Common myeloid progenitor, CD34-positive (primary cell): ENCODE measurements around the gene ZFX. TPM values are rescaled to one million over a fixed set of nuclear protein-coding genes. Genes with fewer than 3 reads are reported as not detected.

Experiments used
- CTCF ChIA-PET: fragments of 350-600 bp; sonication (Branson Sonifier 250); formaldehyde crosslinking; loops from one replicate; lab custom pipeline; 2021; ENCODE audit warnings: antibody characterized with exemption; lab: Charles Lee
- POLR2A ChIA-PET: fragments of 350-600 bp; sonication (Branson Sonifier 250); formaldehyde crosslinking; loops from one replicate; lab custom pipeline; 2021; ENCODE audit warnings: antibody characterized with exemption; lab: Charles Lee
- DNase-seq, 3 donors: peaks; one replicate each; pipeline versions ENCODE4 v3.0.0 to v3.0.0-alpha.2; 2013
- H3K27ac ChIP-seq, 2 experiments: 1 replicate in 1 of 2; 2 replicates in 1 of 2; pipeline ENCODE4 v1.7.0; 2013; ENCODE audit warnings: inconsistent platforms in 2 of 2, low read length in 2 of 2, mild to moderate bottlenecking in 2 of 2, low read depth in 1 of 2, moderate library complexity in 1 of 2; ENCODE audit not compliant: severe bottlenecking in 2 of 2, insufficient read depth in 1 of 2, poor library complexity in 1 of 2
- H3K27me3 ChIP-seq, 5 experiments: replicated peaks in 2 of 5; 1 replicate in 3 of 5; 2 replicates in 2 of 5; pipeline versions ENCODE4 v1.6.1 to v1.7.0; 2013; ENCODE audit warnings: low read length in 4 of 5, mild to moderate bottlenecking in 2 of 5, moderate library complexity in 2 of 5, inconsistent platforms in 1 of 5; ENCODE audit not compliant: insufficient read depth in 5 of 5, control insufficient read depth in 4 of 5
- H3K36me3 ChIP-seq, 4 experiments: 1 replicate in 2 of 4; 2 replicates in 2 of 4; pipeline versions ENCODE4 v1.6.1 to v1.7.0; 2013; ENCODE audit warnings: low read length in 3 of 4, control low read depth in 1 of 4, mild to moderate bottlenecking in 1 of 4; ENCODE audit not compliant: control insufficient read depth in 4 of 4, insufficient read depth in 4 of 4
- H3K4me1 ChIP-seq, 4 experiments: 1 replicate in 3 of 4; 2 replicates in 1 of 4; pipeline versions ENCODE4 v1.6.1 to v1.7.1; 2013; ENCODE audit warnings: low read length in 3 of 4, mild to moderate bottlenecking in 3 of 4, control low read depth in 1 of 4, inconsistent platforms in 1 of 4, moderate library complexity in 1 of 4; ENCODE audit not compliant: control insufficient read depth in 4 of 4, insufficient read depth in 4 of 4; ENCODE audit errors: control extremely low read depth in 1 of 4
- H3K4me3 ChIP-seq, 7 experiments: 1 replicate in 4 of 7; 2 replicates in 3 of 7; pipeline versions ENCODE4 v1.5.1 to v1.7.0; 2013; ENCODE audit warnings: mild to moderate bottlenecking in 7 of 7, low read length in 6 of 7, moderate library complexity in 6 of 7, inconsistent platforms in 2 of 7, low read depth in 2 of 7, control low read depth in 1 of 7; ENCODE audit not compliant: insufficient read depth in 4 of 7, control insufficient read depth in 1 of 7; ENCODE audit errors: extremely low read depth in 1 of 7
- H3K9me3 ChIP-seq, 5 experiments: 1 replicate in 4 of 5; 2 replicates in 1 of 5; pipeline versions ENCODE4 v1.6.1 to v1.7.1; 2013; ENCODE audit warnings: low read length in 4 of 5, mild to moderate bottlenecking in 2 of 5, inconsistent platforms in 1 of 5, low read depth in 1 of 5, moderate library complexity in 1 of 5; ENCODE audit not compliant: control insufficient read depth in 4 of 5, insufficient read depth in 2 of 5; ENCODE audit errors: control extremely low read depth in 1 of 5
- WGBS: methylation state at CpG from one replicate; pipeline ENCODE4 v1.1.5; 2013; ENCODE audit not compliant: insufficient coverage; 5-methylcytosine and 5-hydroxymethylcytosine counted together
- polyA plus RNA-seq: library from polyadenylated mRNA; unstranded; fragments of 120-200 nt; gene quantifications from one replicate; pipeline ENCODE4 v1.2.1, GENCODE V29; 2013

ZFX gene
- 26.8 TPM for polyA plus RNA-seq

- DNase-seq, result peak; percentile 39 to 79 (median 71)
- H3K27ac ChIP-seq, result peak within 1 kb of the TSS; percentile 96 to 98
- peak within 1 kb of the TSS; percentile 43 to 96 (median 86) for H3K4me3 ChIP-seq
- under 1% methylated on average over 63 of the region's 104 CpGs for WGBS
- CTCF ChIA-PET, result no interaction called here
- H3K4me1 ChIP-seq, result peaks cover 15 to 59% (median 49%) of the 10 kb centered on the region in 4 experiments
- POLR2A ChIA-PET, result no interaction called here
- no peaks in the 10 kb centered on the region for H3K27me3 ChIP-seq
- no peaks in the 10 kb centered on the region for H3K9me3 ChIP-seq
- H3K36me3 ChIP-seq, result peaks cover 0 to 19% (median 2%) of the 10 kb centered on the region in 4 experiments
Measured at GRCh38 chrX:24149351-24150050, at the start of gene ZFX. ZFX (plus strand) TSS chrX:24149729; CDS start chrX:24172743, 23,014 bp downstream.

DNA sequence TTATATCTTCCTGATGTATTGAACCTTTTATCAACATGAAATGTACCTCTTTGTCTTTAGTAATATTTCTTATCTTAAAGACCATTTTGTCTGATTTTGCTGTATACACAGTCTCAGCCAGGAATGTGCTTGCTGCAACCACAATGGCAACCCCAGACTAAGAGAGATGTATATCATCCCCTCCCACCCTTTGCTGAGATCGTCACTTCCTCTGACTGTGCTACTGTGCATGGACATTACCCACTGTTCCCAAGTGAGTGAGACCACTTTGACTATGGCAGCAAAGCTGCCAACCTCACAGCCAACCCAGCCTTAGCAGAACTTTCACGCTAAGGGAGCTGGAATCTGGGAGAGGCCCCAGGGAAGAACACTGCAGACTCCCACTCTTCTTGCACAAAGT lies 48.8 kb upstream of the ZFX start:
- Histone ChIP-seq H3K27ac (no peak overlapping the region), H3K27me3 (peaks cover 0 to 10% (median 0%) of the 10 kb centered on the region in 5 experiments), H3K4me3 (no peak overlapping the region), H3K9me3 (no peaks in the 10 kb centered on the region), H3K4me1 (no peaks in the 10 kb centered on the region), H3K36me3 (no peaks in the 10 kb centered on the region)
- WGBS, result 64% methylated on average over 2 of the region's 2 CpGs
- ChIA-PET CTCF (no interaction called here), POLR2A (no interaction called here)
- peak in 2 of 3 donors; percentile 17 to 36 for DNase-seq

GRCh38 chrX:24110069-24110468 lies 39.5 kb upstream of the ZFX start:
- peaks cover 0 to 6% (median 0%) of the 10 kb centered on the region in 5 experiments for H3K27me3 ChIP-seq
- 100% methylated on average over 1 of the region's 2 CpGs for WGBS
- H3K4me3 ChIP-seq, result no peak overlapping the region
- no peaks in the 10 kb centered on the region for H3K9me3 ChIP-seq
- DNase-seq, result no peak
- no peak overlapping the region for H3K27ac ChIP-seq
- no peaks in the 10 kb centered on the region for H3K36me3 ChIP-seq
- ChIA-PET POLR2A (no interaction called here), CTCF (no interaction called here)
- no peaks in the 10 kb centered on the region for H3K4me1 ChIP-seq

GRCh38 chrX:24113181-24113580 lies 36.3 kb upstream of the ZFX start:
- Histone ChIP-seq H3K9me3 (no peaks in the 10 kb centered on the region), H3K4me1 (no peaks in the 10 kb centered on the region), H3K4me3 (no peak overlapping the region), H3K27ac (no peak overlapping the region), H3K36me3 (no peaks in the 10 kb centered on the region), H3K27me3 (peaks cover 0 to 4% (median 0%) of the 10 kb centered on the region in 5 experiments)
- 100% methylated on average over 2 of the region's 2 CpGs for WGBS
- CTCF ChIA-PET, result no interaction called here
- POLR2A ChIA-PET, result no interaction called here
- no peak for DNase-seq

- WGBS, result 89% methylated on average over 3 of the region's 3 CpGs
- POLR2A ChIA-PET, result no interaction called here
- CTCF ChIA-PET, result no interaction called here
Measured at GRCh38 chrX:24117258-24117657, 32.3 kb upstream of the ZFX start.

GRCh38 chrX:24124244-24124799 lies 25.2 kb upstream of the ZFX start:
- POLR2A ChIA-PET, result no interaction called here
- 80% methylated on average over 1 of the region's 4 CpGs for WGBS

More at GRCh38 chrX:24117258-24117657, 32.3 kb upstream of the ZFX start:
- Histone ChIP-seq H3K9me3 (no peaks in the 10 kb centered on the region), H3K4me1 (no peaks in the 10 kb centered on the region), H3K27ac (no peak overlapping the region), H3K27me3 (peaks cover 0 to 10% (median 0%) of the 10 kb centered on the region in 5 experiments), H3K4me3 (no peak overlapping the region), H3K36me3 (no peaks in the 10 kb centered on the region)
- DNase-seq, result no peak

DNA sequence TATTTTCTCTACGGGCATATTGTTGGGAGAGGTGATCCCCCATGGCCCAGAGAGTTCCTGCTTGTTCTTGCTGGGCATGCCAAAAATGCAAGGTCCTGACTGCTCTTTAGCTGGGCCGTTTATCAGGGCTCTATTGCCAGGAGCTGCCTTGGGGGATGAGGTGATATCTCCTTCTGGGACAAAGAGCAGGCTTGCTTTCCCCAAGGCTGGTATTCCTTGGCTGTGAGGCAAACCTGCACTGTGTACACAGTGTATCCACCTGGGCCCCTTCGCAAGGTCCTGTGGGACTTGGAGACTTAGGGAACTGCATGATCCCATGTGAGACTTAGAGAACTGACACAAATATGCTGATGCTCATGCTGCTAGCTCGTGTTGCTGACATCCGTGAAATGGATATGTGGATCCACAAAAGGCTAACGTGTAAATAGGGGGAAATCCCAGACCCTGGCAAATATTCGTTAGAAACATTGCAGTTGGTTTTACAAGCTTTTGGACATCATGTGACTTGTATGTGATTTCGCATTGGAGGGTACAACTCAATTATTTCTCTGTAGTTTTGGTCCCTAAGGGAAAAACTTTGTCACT lies 24.4 kb upstream of the ZFX start:
- ChIA-PET CTCF (no interaction called here), POLR2A (no interaction called here)
- no peaks in the 10 kb centered on the region for H3K4me1 ChIP-seq
- no peak for DNase-seq
- no peaks in the 10 kb centered on the region for H3K9me3 ChIP-seq
- WGBS, result 84% methylated on average over 6 of the region's 8 CpGs
- no peak overlapping the region for H3K4me3 ChIP-seq
- no peak overlapping the region for H3K27ac ChIP-seq
- no peaks in the 10 kb centered on the region for H3K36me3 ChIP-seq
- H3K27me3 ChIP-seq, result peaks cover 0 to 13% (median 0%) of the 10 kb centered on the region in 5 experiments

More at GRCh38 chrX:24124244-24124799, 25.2 kb upstream of the ZFX start:
- no peak overlapping the region for H3K27ac ChIP-seq
- CTCF ChIA-PET, result no interaction called here
- DNase-seq, result no peak
- H3K4me1 ChIP-seq, result no peaks in the 10 kb centered on the region
- no peaks in the 10 kb centered on the region for H3K36me3 ChIP-seq
- H3K9me3 ChIP-seq, result no peaks in the 10 kb centered on the region
- H3K27me3 ChIP-seq, result peaks cover 0 to 16% (median 0%) of the 10 kb centered on the region in 5 experiments
- H3K4me3 ChIP-seq, result no peak overlapping the region
